Adrenal gland (tissue), 5 donors: ENCODE data around the gene AK5.

Experiments
- POLR2A ChIP-seq, 2 donors: fragments of 450-650 bp; IDR thresholded peaks; one replicate each; pipeline ENCODE4 v1.6.1; 2017; ENCODE audit warnings: antibody characterized with exemption in 2 of 2, mild to moderate bottlenecking in 2 of 2, moderate library complexity in 1 of 2
- TF ChIP-seq, protein P1 (sequence below), 6 experiments: fragments of 450-650 bp in 4 of 6; fragments of 200-600 bp in 2 of 6; sonication (generic) in 1 of 6; IDR thresholded peaks; 1 replicate in 5 of 6; 2 replicates in 1 of 6; pipeline versions ENCODE4 v1.5.1 to v1.8.0; 2016 to 2021; ENCODE audit warnings: antibody characterized with exemption in 6 of 6, mild to moderate bottlenecking in 2 of 6, moderate library complexity in 1 of 6
- donor health status: DM: no; HTN: no; CAD: no.

DNA sequence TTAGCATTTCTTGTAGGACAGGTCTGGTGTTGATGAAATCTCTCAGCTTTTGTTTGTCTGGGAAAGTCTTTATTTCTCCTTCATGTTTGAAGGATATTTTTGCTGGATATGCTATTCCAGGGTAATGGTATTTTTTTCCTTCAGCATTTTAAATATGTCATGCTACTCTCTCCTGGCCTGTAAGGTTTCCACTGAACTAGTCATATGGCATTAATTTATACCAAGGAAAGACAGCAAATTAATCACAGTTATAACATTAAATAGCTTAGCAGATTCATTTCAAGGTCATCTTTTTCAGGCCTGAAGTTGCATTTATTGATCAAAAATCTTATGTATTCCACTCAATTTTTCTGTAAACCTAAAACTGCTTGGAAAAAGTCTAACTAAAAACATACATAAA lies 54.9 kb downstream of the AK5 start:
- TF ChIP-seq POLR2A (IDR thresholded peaks at IDR 0.05) = no peak
- TF ChIP-seq, protein P1, sequence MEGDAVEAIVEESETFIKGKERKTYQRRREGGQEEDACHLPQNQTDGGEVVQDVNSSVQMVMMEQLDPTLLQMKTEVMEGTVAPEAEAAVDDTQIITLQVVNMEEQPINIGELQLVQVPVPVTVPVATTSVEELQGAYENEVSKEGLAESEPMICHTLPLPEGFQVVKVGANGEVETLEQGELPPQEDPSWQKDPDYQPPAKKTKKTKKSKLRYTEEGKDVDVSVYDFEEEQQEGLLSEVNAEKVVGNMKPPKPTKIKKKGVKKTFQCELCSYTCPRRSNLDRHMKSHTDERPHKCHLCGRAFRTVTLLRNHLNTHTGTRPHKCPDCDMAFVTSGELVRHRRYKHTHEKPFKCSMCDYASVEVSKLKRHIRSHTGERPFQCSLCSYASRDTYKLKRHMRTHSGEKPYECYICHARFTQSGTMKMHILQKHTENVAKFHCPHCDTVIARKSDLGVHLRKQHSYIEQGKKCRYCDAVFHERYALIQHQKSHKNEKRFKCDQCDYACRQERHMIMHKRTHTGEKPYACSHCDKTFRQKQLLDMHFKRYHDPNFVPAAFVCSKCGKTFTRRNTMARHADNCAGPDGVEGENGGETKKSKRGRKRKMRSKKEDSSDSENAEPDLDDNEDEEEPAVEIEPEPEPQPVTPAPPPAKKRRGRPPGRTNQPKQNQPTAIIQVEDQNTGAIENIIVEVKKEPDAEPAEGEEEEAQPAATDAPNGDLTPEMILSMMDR (IDR thresholded peaks at IDR 0.05) = no peak
